Esophagus muscularis mucosa (tissue), 4 donors: ENCODE results near the gene DCDC2.
"Not testable (repeated sequence)": the region's sequence is repeated elsewhere in the genome, so short reads cannot be mapped to it uniquely, and the experiment has no call there.

Source experiments
- EP300 ChIP-seq: sonication (generic); formaldehyde crosslinking; IDR thresholded peaks from one replicate; pipeline ENCODE4 v1.6.1; 2017; ENCODE audit warnings: antibody characterized with exemption
- POLR2A ChIP-seq: fragments of 450-650 bp; IDR thresholded peaks from one replicate; pipeline ENCODE4 v1.6.1; 2017; ENCODE audit warnings: antibody characterized with exemption, moderate library complexity, mild to moderate bottlenecking, low read depth
- TF ChIP-seq, protein P1 (sequence below), 3 experiments: fragments of 200-600 bp in 2 of 3; fragments of 450-650 bp in 1 of 3; sonication (generic) in 2 of 3; IDR thresholded peaks; one replicate each; pipeline ENCODE4 v1.5.1; 2017 to 2019; ENCODE audit warnings: antibody characterized with exemption in 3 of 3, mild to moderate bottlenecking in 2 of 3, moderate library complexity in 1 of 3

DNA sequence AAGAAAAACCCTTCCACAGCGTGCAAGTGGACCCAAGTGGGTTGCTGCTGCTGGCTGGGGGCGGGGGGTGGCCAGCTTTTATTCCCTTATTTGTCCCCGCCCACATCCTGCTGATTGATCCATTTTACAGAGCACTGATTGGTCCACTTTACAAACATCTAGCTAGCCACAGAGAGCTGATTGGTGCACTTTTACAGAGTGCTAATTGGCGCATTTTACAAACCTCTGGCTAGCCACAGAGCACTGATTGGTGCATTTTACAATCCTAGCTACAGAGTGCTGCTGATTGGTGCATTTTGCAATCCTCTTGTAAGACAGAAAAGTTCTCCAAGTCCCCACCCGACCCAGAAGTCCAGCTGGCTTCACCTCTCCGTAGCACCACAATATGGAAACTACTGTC lies 99.6 kb downstream of the DCDC2 start:
- not testable (repeated sequence) for TF ChIP-seq POLR2A, EP300
- TF ChIP-seq, protein P1, sequence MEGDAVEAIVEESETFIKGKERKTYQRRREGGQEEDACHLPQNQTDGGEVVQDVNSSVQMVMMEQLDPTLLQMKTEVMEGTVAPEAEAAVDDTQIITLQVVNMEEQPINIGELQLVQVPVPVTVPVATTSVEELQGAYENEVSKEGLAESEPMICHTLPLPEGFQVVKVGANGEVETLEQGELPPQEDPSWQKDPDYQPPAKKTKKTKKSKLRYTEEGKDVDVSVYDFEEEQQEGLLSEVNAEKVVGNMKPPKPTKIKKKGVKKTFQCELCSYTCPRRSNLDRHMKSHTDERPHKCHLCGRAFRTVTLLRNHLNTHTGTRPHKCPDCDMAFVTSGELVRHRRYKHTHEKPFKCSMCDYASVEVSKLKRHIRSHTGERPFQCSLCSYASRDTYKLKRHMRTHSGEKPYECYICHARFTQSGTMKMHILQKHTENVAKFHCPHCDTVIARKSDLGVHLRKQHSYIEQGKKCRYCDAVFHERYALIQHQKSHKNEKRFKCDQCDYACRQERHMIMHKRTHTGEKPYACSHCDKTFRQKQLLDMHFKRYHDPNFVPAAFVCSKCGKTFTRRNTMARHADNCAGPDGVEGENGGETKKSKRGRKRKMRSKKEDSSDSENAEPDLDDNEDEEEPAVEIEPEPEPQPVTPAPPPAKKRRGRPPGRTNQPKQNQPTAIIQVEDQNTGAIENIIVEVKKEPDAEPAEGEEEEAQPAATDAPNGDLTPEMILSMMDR (IDR thresholded peaks at IDR 0.05) = not testable (repeated sequence)
